OCI-LY1 (cell line): ENCODE results near the gene KLHL29.

ENCODE experiments used
- EZH2 ChIP-seq: fragments of 200-600 bp; sonication (generic), shearing (Covaris generic); IDR thresholded peaks from 2 replicates; pipeline ENCODE4 v1.8.0; 2017; ENCODE audit warnings: borderline replicate concordance, mixed run types, mild to moderate bottlenecking, antibody characterized with exemption, low read length, moderate library complexity, mixed read lengths
- TF ChIP-seq, protein P1 (sequence below): fragments of 200-600 bp; sonication (generic), shearing (Covaris generic); IDR thresholded peaks from 2 replicates; pipeline ENCODE4 v1.5.1; 2017; ENCODE audit warnings: mild to moderate bottlenecking, antibody characterized with exemption, low read length, moderate library complexity, mixed read lengths

DNA sequence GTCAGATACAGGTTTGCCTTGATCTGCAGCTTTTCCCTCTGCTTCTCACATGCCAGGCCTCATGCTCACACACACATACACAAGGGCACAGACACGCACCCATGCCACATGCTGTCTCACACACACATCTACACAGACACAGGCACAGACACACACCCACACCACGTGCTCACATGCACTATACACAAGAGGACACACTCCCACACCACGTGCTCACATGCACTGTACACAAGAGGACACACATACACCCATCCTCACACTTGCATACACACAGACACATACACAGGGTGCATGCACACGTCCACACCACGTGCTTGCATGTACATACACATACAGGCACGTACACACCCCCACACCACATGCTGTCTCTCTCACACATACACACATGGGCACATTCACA lies 288.1 kb downstream of the KLHL29 start:
- TF ChIP-seq, protein P1, sequence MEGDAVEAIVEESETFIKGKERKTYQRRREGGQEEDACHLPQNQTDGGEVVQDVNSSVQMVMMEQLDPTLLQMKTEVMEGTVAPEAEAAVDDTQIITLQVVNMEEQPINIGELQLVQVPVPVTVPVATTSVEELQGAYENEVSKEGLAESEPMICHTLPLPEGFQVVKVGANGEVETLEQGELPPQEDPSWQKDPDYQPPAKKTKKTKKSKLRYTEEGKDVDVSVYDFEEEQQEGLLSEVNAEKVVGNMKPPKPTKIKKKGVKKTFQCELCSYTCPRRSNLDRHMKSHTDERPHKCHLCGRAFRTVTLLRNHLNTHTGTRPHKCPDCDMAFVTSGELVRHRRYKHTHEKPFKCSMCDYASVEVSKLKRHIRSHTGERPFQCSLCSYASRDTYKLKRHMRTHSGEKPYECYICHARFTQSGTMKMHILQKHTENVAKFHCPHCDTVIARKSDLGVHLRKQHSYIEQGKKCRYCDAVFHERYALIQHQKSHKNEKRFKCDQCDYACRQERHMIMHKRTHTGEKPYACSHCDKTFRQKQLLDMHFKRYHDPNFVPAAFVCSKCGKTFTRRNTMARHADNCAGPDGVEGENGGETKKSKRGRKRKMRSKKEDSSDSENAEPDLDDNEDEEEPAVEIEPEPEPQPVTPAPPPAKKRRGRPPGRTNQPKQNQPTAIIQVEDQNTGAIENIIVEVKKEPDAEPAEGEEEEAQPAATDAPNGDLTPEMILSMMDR, result no peak
- TF ChIP-seq EZH2, result no peak
